Peyer's patch (tissue), 4 donors: ENCODE measurements around the gene RAB8B.

Experiments
- POLR2A ChIP-seq, 2 donors: fragments of 450-650 bp; IDR thresholded peaks; one replicate each; pipeline ENCODE4 v1.5.1; 2017; ENCODE audit warnings: antibody characterized with exemption in 2 of 2, mild to moderate bottlenecking in 2 of 2, moderate library complexity in 2 of 2
- TF ChIP-seq, protein P1 (sequence below), 6 experiments: fragments of 450-650 bp in 4 of 6; fragments of 200-600 bp in 2 of 6; sonication (generic) in 1 of 6; IDR thresholded peaks; one replicate each; pipeline ENCODE4 v1.5.1; 2017 to 2019; ENCODE audit warnings: antibody characterized with exemption in 6 of 6, mild to moderate bottlenecking in 3 of 6, moderate library complexity in 1 of 6

GRCh38 chr15:63240109-63240508 is 50.7 kb downstream of the RAB8B start:
- TF ChIP-seq, protein P1, sequence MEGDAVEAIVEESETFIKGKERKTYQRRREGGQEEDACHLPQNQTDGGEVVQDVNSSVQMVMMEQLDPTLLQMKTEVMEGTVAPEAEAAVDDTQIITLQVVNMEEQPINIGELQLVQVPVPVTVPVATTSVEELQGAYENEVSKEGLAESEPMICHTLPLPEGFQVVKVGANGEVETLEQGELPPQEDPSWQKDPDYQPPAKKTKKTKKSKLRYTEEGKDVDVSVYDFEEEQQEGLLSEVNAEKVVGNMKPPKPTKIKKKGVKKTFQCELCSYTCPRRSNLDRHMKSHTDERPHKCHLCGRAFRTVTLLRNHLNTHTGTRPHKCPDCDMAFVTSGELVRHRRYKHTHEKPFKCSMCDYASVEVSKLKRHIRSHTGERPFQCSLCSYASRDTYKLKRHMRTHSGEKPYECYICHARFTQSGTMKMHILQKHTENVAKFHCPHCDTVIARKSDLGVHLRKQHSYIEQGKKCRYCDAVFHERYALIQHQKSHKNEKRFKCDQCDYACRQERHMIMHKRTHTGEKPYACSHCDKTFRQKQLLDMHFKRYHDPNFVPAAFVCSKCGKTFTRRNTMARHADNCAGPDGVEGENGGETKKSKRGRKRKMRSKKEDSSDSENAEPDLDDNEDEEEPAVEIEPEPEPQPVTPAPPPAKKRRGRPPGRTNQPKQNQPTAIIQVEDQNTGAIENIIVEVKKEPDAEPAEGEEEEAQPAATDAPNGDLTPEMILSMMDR (IDR thresholded peaks at IDR 0.05) = no peak
- TF ChIP-seq POLR2A (IDR thresholded peaks at IDR 0.05) = no peak
